Ureter (tissue), 1 donor: ENCODE measurements around the gene DYNLRB1. TPM values are rescaled to one million over a fixed set of nuclear protein-coding genes. Genes with fewer than 3 reads are reported as not detected.
A peak's percentile ranks its signal among the peaks of the same experiment; 100 is the strongest.
"Not testable (repeated sequence)": the region's sequence is repeated elsewhere in the genome, so short reads cannot be mapped to it uniquely, and the experiment has no call there.

ENCODE experiments used
- DNase-seq: peaks from one replicate; pipeline ENCODE4 v3.0.0-alpha.2; 2020; ENCODE audit warnings: low spot score
- total RNA-seq: library from RNA; stranded (reverse); gene quantifications from one replicate; pipeline ENCODE4 v1.2.4, GENCODE V29; 2023
- donor health status: DM: yes; HTN: yes; CAD: no.

DYNLRB1 gene
- total RNA-seq, 1 donor from 2014 or later, result 123 TPM

GRCh38 chr20:34511891-34512265 is 4.3 kb upstream of the DYNLRB1 start:
- DNase-seq, result no peak

GRCh38 chr20:34512266-34512954 is 3.8 kb upstream of the DYNLRB1 start:
- no peak for DNase-seq

GRCh38 chr20:34512955-34513419 is 3.2 kb upstream of the DYNLRB1 start:
- no peak for DNase-seq

GRCh38 chr20:34514034-34514433 is 2.2 kb upstream of the DYNLRB1 start:
- not testable (repeated sequence) for DNase-seq

- no peak for DNase-seq
Measured at GRCh38 chr20:34514897-34515483, 1.2 kb upstream of the DYNLRB1 start.

GRCh38 chr20:34515484-34516246 is 557 bp upstream of the DYNLRB1 start:
- peak; percentile 58 for DNase-seq

GRCh38 chr20:34517114-34517505 is 888 bp downstream of the DYNLRB1 start:
- DNase-seq, result no peak

GRCh38 chr20:34518863-34519262 is 2.6 kb downstream of the DYNLRB1 start:
- not testable (repeated sequence) for DNase-seq

- DNase-seq, result not testable (repeated sequence)
Measured at GRCh38 chr20:34519841-34520240, 3.6 kb downstream of the DYNLRB1 start.

- DNase-seq, result peak; percentile 44
Measured at GRCh38 chr20:34522969-34523871, 7.0 kb downstream of the DYNLRB1 start.

- peak; percentile 29 for DNase-seq
Measured at GRCh38 chr20:34524426-34524825, 8.2 kb downstream of the DYNLRB1 start.

- peak; percentile 27 for DNase-seq
Measured at GRCh38 chr20:34525342-34525708, 9.1 kb downstream of the DYNLRB1 start.

- peak; percentile 93 for DNase-seq
Measured at GRCh38 chr20:34525709-34526416, 9.6 kb downstream of the DYNLRB1 start.

- DNase-seq, result no peak
Measured at GRCh38 chr20:34526466-34526865, 10.2 kb downstream of the DYNLRB1 start.

- no peak for DNase-seq
Measured at GRCh38 chr20:34527016-34527415, 10.8 kb downstream of the DYNLRB1 start.

- no peak for DNase-seq
Measured at GRCh38 chr20:34528921-34529297, 12.7 kb downstream of the DYNLRB1 start.

GRCh38 chr20:34529742-34530141 is 13.5 kb downstream of the DYNLRB1 start:
- DNase-seq, result no peak

GRCh38 chr20:34530342-34530741 is 14.1 kb downstream of the DYNLRB1 start:
- no peak for DNase-seq

GRCh38 chr20:34531608-34532265 is 15.5 kb downstream of the DYNLRB1 start:
- DNase-seq, result no peak

- DNase-seq, result no peak
Measured at GRCh38 chr20:34532320-34532719, 16.1 kb downstream of the DYNLRB1 start.

- no peak for DNase-seq
Measured at GRCh38 chr20:34532756-34533155, 16.5 kb downstream of the DYNLRB1 start.
